HEK293 (cell line): ENCODE results near the gene FAM216A.

Source experiments
- CTCF ChIA-PET: fragments of 350-600 bp; formaldehyde crosslinking; extraction: SDS; loops from one replicate; lab custom pipeline; 2021; ENCODE audit warnings: antibody characterized with exemption; lab: Yijun Ruan, JAX
- POLR2A ChIA-PET: fragments of 300-600 bp; formaldehyde crosslinking; extraction: SDS; loops from one replicate; lab custom pipeline; 2020; ENCODE audit warnings: antibody characterized with exemption, inconsistent platforms; lab: Yijun Ruan, JAX
- H3K27ac ChIP-seq: fragments of 200-500 bp; sonication (Bioruptor generic); 2 replicates; pipeline ENCODE4 v1.5.1; 2014; ENCODE audit warnings: low read depth, low read length, control low read depth, inconsistent platforms; ENCODE audit errors: extremely low read depth
- H3K36me3 ChIP-seq, 2 experiments: fragments of 200-500 bp in 1 of 2; sonication (Bioruptor generic) in 1 of 2; 1 replicate in 1 of 2; 2 replicates in 1 of 2; pipeline ENCODE4 v1.5.1; 2014 to 2017; ENCODE audit warnings: inconsistent platforms in 2 of 2, low read length in 2 of 2; ENCODE audit not compliant: control insufficient read depth in 2 of 2, insufficient read depth in 1 of 2
- H3K4me1 ChIP-seq: fragments of 200-500 bp; sonication (Bioruptor generic); 2 replicates; pipeline ENCODE4 v1.5.1; 2014; ENCODE audit warnings: mild to moderate bottlenecking, low read length, inconsistent platforms; ENCODE audit not compliant: control insufficient read depth, insufficient read depth
- H3K4me3 ChIP-seq: 2 replicates; pipeline ENCODE4 v1.5.1; 2011; ENCODE audit warnings: low read depth, mild to moderate bottlenecking, control low read depth, low read length, moderate library complexity
- H3K9me3 ChIP-seq: fragments of 200-500 bp; sonication (Bioruptor generic); 2 replicates; pipeline ENCODE4 v1.5.1; 2014; ENCODE audit warnings: low read depth, low read length, inconsistent platforms; ENCODE audit not compliant: control insufficient read depth, insufficient read depth
- BCL11A ChIP-seq: fragments of 450-650 bp; formaldehyde crosslinking; IDR thresholded peaks from 2 replicates; pipeline ENCODE4 v1.5.1; 2016; ENCODE audit warnings: low read depth, missing biosample characterization, missing genetic modification characterization
- EGR2 ChIP-seq: fragments of 450-650 bp; formaldehyde crosslinking; IDR thresholded peaks from 2 replicates; pipeline ENCODE4 v1.5.1; 2016; ENCODE audit warnings: low read depth, missing biosample characterization, missing genetic modification characterization
- KLF17 ChIP-seq: fragments of 450-650 bp; formaldehyde crosslinking; IDR thresholded peaks from 2 replicates; pipeline ENCODE4 v1.5.1; 2016; ENCODE audit warnings: missing biosample characterization, missing genetic modification characterization
- MYNN ChIP-seq: fragments of 450-650 bp; formaldehyde crosslinking; IDR thresholded peaks from 2 replicates; pipeline ENCODE4 v1.5.1; 2016; ENCODE audit warnings: missing biosample characterization, missing genetic modification characterization, borderline replicate concordance
- RBAK ChIP-seq: fragments of 450-650 bp; formaldehyde crosslinking; IDR thresholded peaks from 2 replicates; pipeline ENCODE4 v1.5.1; 2016; ENCODE audit warnings: missing biosample characterization, missing genetic modification characterization
- WT1 ChIP-seq: fragments of 450-650 bp; formaldehyde crosslinking; IDR thresholded peaks from 2 replicates; pipeline ENCODE4 v1.5.1; 2016; ENCODE audit warnings: missing biosample characterization, missing genetic modification characterization
- ZBTB7A ChIP-seq: fragments of 450-650 bp; formaldehyde crosslinking; IDR thresholded peaks from 2 replicates; pipeline ENCODE4 v1.5.1; 2016; ENCODE audit warnings: low read depth, missing biosample characterization, missing genetic modification characterization
- ZBTB8A ChIP-seq: fragments of 450-650 bp; formaldehyde crosslinking; IDR thresholded peaks from 2 replicates; pipeline ENCODE4 v1.5.1; 2016; ENCODE audit warnings: missing biosample characterization, missing genetic modification characterization
- ZFP41 ChIP-seq: fragments of 450-650 bp; formaldehyde crosslinking; IDR thresholded peaks from 2 replicates; pipeline ENCODE4 v1.5.1; 2016; ENCODE audit warnings: missing biosample characterization, missing genetic modification characterization, borderline replicate concordance
- ZNF114 ChIP-seq: fragments of 450-650 bp; formaldehyde crosslinking; IDR thresholded peaks from 2 replicates; pipeline ENCODE4 v1.5.0; 2017; ENCODE audit warnings: missing biosample characterization, missing genetic modification characterization
- ZNF184 ChIP-seq: fragments of 450-650 bp; IDR thresholded peaks from 2 replicates; pipeline ENCODE4 v1.5.1; 2018; ENCODE audit warnings: missing biosample characterization, mild to moderate bottlenecking, missing genetic modification characterization
- ZNF239 ChIP-seq: fragments of 450-650 bp; formaldehyde crosslinking; IDR thresholded peaks from 2 replicates; pipeline ENCODE4 v1.5.1; 2016; ENCODE audit warnings: missing biosample characterization, missing genetic modification characterization
- ZNF274 ChIP-seq, 2 experiments: fragments of 200-500 bp in 1 of 2; fragments of 450-650 bp in 1 of 2; sonication (Bioruptor generic) in 1 of 2; formaldehyde crosslinking in 1 of 2; IDR thresholded peaks; 2 replicates each; pipeline versions ENCODE4 v1.5.1 to v1.6.1; 2014 to 2016; ENCODE audit warnings: borderline replicate concordance in 1 of 2, inconsistent platforms in 1 of 2, low read length in 1 of 2, missing biosample characterization in 1 of 2, missing genetic modification characterization in 1 of 2
- ZNF280C ChIP-seq: fragments of 450-650 bp; formaldehyde crosslinking; IDR thresholded peaks from 2 replicates; pipeline ENCODE4 v1.5.1; 2016; ENCODE audit warnings: missing biosample characterization, missing genetic modification characterization
- ZNF302 ChIP-seq: fragments of 450-650 bp; formaldehyde crosslinking; IDR thresholded peaks from 2 replicates; pipeline ENCODE4 v1.5.1; 2016; ENCODE audit warnings: missing biosample characterization, missing genetic modification characterization, low read depth
- ZNF391 ChIP-seq: fragments of 450-650 bp; formaldehyde crosslinking; IDR thresholded peaks from 2 replicates; pipeline ENCODE4 v1.5.1; 2016; ENCODE audit warnings: low read depth, missing biosample characterization, missing genetic modification characterization, borderline replicate concordance
- ZNF433 ChIP-seq: fragments of 450-650 bp; formaldehyde crosslinking; IDR thresholded peaks from 2 replicates; pipeline ENCODE4 v1.5.1; 2016; ENCODE audit warnings: missing biosample characterization, missing genetic modification characterization, low read depth
- ZNF555 ChIP-seq: fragments of 450-650 bp; formaldehyde crosslinking; conservative IDR thresholded peaks from 2 replicates; pipeline ENCODE4 v1.5.1; 2017; ENCODE audit warnings: missing biosample characterization, mild to moderate bottlenecking, missing genetic modification characterization, inconsistent platforms
- ZNF571 ChIP-seq: fragments of 450-650 bp; formaldehyde crosslinking; IDR thresholded peaks from 2 replicates; pipeline ENCODE4 v1.5.0; 2017; ENCODE audit warnings: missing biosample characterization, missing genetic modification characterization
- ZNF600 ChIP-seq: fragments of 450-650 bp; formaldehyde crosslinking; IDR thresholded peaks from 2 replicates; pipeline ENCODE4 v1.5.1; 2016; ENCODE audit warnings: missing biosample characterization, missing genetic modification characterization
- ZNF658 ChIP-seq: fragments of 450-650 bp; formaldehyde crosslinking; IDR thresholded peaks from 2 replicates; pipeline ENCODE4; 2016; ENCODE audit warnings: missing biosample characterization, missing genetic modification characterization
- TF ChIP-seq, protein P1 (sequence below): fragments of 450-650 bp; formaldehyde crosslinking; IDR thresholded peaks from 2 replicates; pipeline ENCODE4 v1.5.1; 2016; ENCODE audit warnings: missing biosample characterization, missing genetic modification characterization
- TF ChIP-seq, protein P2 (sequence below): fragments of 450-650 bp; formaldehyde crosslinking; IDR thresholded peaks from 2 replicates; pipeline ENCODE4 v1.5.1; 2016; ENCODE audit warnings: missing biosample characterization, missing genetic modification characterization
- TF ChIP-seq, protein P3 (sequence below): fragments of 450-650 bp; formaldehyde crosslinking; IDR thresholded peaks from 2 replicates; pipeline ENCODE4 v1.5.1; 2016; ENCODE audit warnings: missing biosample characterization, missing genetic modification characterization, low read depth
- TF ChIP-seq, protein P4 (sequence below): fragments of 450-650 bp; formaldehyde crosslinking; IDR thresholded peaks from 2 replicates; pipeline ENCODE4 v1.5.1; 2016; ENCODE audit warnings: missing biosample characterization, missing genetic modification characterization

Gene FAM216A

DNA sequence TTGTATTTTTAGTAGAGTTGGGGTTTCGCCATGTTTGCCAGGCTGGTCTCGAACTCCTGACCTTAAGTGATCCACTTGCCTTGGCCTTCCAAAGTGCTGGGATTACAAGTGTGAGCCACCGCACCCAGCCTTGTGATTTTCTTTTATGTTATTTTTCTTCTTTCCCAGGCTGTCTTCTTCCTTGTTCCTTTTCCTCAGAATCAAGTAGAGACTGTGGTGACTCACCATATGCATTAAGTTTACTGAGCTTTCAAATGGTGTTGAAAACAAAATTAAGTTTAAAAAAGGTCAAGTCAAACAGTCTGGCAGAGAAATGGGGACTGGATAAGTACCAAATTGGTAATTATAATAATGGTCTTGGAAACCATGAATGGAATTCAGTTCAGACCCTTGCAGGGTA lies 24.2 kb upstream of the FAM216A start:
- CTCF ChIA-PET, result interaction anchor here (1.6 kb wide), 1 partner anchor 342 kb away, joined by 5 read pairs; no protein-coding TSS in a partner anchor
- Histone ChIP-seq H3K9me3 (no peaks in the 10 kb centered on the region), H3K27ac (no peak overlapping the region), H3K4me3 (no peak overlapping the region), H3K36me3 (peaks cover 60 to 62% of the 10 kb centered on the region in 2 experiments), H3K4me1 (no peaks in the 10 kb centered on the region)
- TF ChIP-seq RBAK (tag by site-specific recombination), result no peak
- TF ChIP-seq ZNF555 (tag by site-specific recombination), result no peak
- TF ChIP-seq ZNF114 (tag by site-specific recombination), result no peak
- TF ChIP-seq BCL11A (tag by site-specific recombination), result no peak
- TF ChIP-seq ZNF391 (tag by site-specific recombination), result no peak
- TF ChIP-seq ZBTB7A (tag by site-specific recombination), result no peak
- TF ChIP-seq, protein P1, sequence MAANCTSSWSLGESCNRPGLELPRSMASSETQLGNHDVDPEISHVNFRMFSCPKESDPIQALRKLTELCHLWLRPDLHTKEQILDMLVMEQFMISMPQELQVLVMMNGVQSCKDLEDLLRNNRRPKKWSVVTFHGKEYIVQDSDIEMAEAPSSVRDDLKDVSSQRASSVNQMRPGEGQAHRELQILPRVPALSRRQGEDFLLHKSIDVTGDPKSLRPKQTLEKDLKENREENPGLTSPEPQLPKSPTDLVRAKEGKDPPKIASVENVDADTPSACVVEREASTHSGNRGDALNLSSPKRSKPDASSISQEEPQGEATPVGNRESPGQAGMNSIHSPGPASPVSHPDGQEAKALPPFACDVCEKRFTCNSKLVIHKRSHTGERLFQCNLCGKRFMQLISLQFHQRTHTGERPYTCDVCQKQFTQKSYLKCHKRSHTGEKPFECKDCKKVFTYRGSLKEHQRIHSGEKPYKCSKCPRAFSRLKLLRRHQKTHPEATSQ (tag by site-specific recombination), result no peak
- TF ChIP-seq, protein P2, sequence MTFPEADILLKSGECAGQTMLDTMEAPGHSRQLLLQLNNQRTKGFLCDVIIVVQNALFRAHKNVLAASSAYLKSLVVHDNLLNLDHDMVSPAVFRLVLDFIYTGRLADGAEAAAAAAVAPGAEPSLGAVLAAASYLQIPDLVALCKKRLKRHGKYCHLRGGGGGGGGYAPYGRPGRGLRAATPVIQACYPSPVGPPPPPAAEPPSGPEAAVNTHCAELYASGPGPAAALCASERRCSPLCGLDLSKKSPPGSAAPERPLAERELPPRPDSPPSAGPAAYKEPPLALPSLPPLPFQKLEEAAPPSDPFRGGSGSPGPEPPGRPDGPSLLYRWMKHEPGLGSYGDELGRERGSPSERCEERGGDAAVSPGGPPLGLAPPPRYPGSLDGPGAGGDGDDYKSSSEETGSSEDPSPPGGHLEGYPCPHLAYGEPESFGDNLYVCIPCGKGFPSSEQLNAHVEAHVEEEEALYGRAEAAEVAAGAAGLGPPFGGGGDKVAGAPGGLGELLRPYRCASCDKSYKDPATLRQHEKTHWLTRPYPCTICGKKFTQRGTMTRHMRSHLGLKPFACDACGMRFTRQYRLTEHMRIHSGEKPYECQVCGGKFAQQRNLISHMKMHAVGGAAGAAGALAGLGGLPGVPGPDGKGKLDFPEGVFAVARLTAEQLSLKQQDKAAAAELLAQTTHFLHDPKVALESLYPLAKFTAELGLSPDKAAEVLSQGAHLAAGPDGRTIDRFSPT, result no peak
- no peak for TF ChIP-seq WT1 (tag by site-specific recombination)
- TF ChIP-seq ZNF280C, result no peak
- POLR2A ChIA-PET, result interaction anchor here (1.6 kb wide), 1 partner anchor 24 kb away, joined by 3 read pairs; the partner anchor contains the start of genes FAM216A and GPN3

DNA sequence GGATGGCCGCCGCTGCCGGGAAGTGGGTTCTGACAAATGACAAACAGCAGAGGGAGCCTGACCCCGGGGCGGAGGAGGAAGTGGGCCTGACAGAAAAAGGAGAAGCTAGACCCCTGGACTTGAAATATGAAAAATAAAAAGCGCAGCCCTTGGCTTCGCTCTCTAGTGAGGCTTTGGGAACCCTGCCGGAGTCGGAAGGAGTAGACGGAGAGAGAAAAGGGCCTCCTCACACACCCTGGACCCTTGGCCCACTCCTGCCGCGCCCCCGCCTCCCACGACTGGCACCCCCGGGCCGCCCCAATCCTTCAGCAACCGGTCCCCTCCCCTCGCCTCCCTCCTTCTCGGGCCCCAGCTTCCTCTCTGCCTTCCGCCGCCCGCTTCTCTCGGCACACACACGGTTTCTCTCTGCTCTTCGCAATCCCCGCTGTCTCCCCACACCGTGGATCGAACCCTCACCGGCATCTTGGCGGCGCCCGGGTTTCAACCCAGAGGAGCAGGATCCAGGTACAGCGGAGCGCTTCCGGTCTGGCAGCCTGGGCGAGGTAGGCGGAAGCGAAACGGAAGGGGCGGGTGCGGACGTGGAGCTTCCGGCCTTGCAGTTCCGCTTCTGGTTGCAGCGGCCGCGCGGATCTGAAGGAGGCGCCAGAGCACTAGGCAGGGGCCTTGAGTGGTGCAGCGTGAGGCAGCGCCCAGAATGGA lies 18.7 kb upstream of the FAM216A start, which contains the start of gene ARPC3:
ARPC3 (minus strand) TSS at position 539 of the 699 bp plus-strand sequence; CDS start at position 462, 77 bp downstream.
- Histone ChIP-seq H3K4me3 (peak within 1 kb of the TSS; percentile 73), H3K4me1 (no peaks in the 10 kb centered on the region), H3K36me3 (peaks cover 21 to 50% of the 10 kb centered on the region in 2 experiments), H3K9me3 (no peaks in the 10 kb centered on the region), H3K27ac (peak within 1 kb of the TSS; percentile 66)
- ChIA-PET POLR2A (interaction anchor here (0.6 to 4.8 kb wide), 10 partner anchors 8 to 164 kb away, joined by 4 to 39 read pairs (median 6); partner anchors contain the start of genes FAM216A, GPN3, RAD9B and TCTN1), CTCF (interaction anchor here (0.6 to 4.6 kb wide), 32 partner anchors 9 to 649 kb away, joined by 3 to 51 read pairs (median 3); partner anchors contain the start of genes FAM216A and GPN3)
- TF ChIP-seq ZFP41 (tag by site-specific recombination) (no peak), ZBTB8A (tag by site-specific recombination) (peak; percentile 21; the same call in 1 of the 2 replicates), ZNF184 (tag by site-specific recombination) (no peak), ZNF571 (no peak), ZNF239 (tag by site-specific recombination) (no peak), ZNF302 (no peak), ZNF600 (peak; percentile 74), EGR2 (tag by site-specific recombination) (peak; percentile 97), KLF17 (tag by site-specific recombination) (peak; percentile 63; the same call in 1 of the 2 replicates), MYNN (tag by site-specific recombination) (no peak), ZNF274 (IDR thresholded peaks at IDR 0.05; ENCODE audit: low read length) (no peak), ZNF274 (tag by site-specific recombination; IDR thresholded peaks at IDR 0.05; ENCODE audit: borderline replicate concordance) (no peak), ZNF433 (tag by site-specific recombination) (no peak), ZNF658 (tag by site-specific recombination) (no peak)
- TF ChIP-seq, protein P3, sequence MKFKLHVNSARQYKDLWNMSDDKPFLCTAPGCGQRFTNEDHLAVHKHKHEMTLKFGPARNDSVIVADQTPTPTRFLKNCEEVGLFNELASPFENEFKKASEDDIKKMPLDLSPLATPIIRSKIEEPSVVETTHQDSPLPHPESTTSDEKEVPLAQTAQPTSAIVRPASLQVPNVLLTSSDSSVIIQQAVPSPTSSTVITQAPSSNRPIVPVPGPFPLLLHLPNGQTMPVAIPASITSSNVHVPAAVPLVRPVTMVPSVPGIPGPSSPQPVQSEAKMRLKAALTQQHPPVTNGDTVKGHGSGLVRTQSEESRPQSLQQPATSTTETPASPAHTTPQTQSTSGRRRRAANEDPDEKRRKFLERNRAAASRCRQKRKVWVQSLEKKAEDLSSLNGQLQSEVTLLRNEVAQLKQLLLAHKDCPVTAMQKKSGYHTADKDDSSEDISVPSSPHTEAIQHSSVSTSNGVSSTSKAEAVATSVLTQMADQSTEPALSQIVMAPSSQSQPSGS (tag by site-specific recombination), result no peak
- TF ChIP-seq, protein P4, sequence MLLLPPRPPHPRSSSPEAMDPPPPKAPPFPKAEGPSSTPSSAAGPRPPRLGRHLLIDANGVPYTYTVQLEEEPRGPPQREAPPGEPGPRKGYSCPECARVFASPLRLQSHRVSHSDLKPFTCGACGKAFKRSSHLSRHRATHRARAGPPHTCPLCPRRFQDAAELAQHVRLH (tag by site-specific recombination), result peak; percentile 99
